ENCODE data around the gene FBXO40.
A peak's percentile ranks its signal among the peaks of the same experiment; 100 is the strongest.
"Not testable (repeated sequence)": the region's sequence is repeated elsewhere in the genome, so short reads cannot be mapped to it uniquely, and the experiment has no call there.

The FBXO40 gene, protein sequence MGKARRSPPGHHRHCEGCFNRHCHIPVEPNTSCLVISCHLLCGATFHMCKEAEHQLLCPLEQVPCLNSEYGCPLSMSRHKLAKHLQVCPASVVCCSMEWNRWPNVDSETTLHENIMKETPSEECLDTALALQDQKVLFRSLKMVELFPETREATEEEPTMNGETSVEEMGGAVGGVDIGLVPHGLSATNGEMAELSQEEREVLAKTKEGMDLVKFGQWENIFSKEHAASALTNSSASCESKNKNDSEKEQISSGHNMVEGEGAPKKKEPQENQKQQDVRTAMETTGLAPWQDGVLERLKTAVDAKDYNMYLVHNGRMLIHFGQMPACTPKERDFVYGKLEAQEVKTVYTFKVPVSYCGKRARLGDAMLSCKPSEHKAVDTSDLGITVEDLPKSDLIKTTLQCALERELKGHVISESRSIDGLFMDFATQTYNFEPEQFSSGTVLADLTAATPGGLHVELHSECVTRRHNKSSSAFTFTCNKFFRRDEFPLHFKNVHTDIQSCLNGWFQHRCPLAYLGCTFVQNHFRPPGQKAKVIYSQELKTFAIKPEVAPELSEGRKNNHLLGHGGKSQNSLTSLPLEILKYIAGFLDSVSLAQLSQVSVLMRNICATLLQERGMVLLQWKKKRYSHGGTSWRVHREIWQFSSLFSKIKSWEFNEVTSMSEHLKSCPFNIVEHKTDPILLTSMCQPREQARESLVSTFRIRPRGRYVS

DNA sequence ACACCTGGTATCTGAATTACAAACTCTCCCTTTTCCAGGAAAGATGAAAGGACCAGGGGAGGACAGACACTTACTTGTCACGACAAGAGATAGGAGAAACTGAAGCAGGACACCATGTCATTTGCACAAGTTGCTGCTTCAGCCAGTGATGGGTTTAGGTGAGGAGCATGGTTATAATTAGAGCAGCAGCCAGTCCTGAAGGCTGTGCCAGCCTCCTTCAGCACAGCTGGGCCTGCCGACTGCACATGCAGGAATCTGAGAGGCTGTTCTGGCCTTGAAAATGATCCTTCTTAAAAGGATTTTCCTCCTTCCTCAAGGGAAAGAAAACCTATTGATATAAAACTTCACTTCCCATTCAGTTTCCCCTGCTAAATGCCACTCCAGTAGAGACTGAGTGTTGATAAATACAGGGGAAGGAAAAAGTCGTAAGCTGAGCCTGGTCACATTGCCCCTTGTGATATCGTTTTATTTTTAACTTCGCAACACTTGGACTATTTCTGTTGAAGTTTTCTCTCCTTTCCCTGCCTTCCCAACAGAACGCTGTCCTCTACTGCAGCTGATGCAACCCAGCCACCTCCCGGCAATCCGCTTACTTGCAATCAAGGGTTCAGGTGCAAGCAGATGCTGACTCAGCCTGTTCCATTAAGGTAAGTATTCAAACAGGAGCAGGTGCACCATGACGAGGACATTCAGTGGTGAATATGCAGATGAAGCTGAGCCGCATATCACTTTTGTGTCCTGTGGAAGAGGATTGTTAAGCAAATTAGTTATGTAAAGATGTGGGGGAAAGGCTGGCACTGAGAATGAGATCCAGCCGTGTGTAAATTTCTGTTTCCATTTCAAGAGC is at the start of gene FBXO40:
Gene FBXO40, plus strand, starts transcription at position 524 of the 847 bp plus-strand sequence. CDS start 27,197 bp downstream, outside the sequence.
- DNase-seq (ENCODE audit: low read depth), result no peak

DNA sequence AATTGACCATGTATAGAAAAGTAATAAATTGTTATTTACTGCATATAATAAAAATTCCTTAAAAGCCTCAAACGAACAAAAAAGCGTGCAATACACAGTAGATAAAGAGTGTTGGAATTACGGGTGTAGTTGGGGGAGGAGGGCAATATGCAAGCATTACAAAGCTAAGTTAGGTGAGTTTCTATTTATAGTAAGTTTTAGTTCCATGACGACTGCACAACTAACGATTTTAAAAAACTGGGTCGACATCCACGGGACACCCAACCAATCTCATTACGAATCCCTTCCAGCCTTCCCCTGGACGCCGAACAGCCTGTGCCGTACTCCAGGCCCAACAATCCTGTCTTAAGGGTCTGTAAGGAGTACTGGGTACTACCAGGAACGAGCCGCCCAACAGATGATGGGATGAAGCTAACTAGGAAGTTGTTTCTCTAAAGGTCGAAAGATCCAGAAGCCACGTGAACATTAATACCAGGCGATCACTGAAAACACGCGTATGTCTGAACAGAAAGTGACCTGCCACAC is 48.1 kb upstream of the FBXO40 start:
- no peak for DNase-seq (ENCODE audit: low read depth)

DNA sequence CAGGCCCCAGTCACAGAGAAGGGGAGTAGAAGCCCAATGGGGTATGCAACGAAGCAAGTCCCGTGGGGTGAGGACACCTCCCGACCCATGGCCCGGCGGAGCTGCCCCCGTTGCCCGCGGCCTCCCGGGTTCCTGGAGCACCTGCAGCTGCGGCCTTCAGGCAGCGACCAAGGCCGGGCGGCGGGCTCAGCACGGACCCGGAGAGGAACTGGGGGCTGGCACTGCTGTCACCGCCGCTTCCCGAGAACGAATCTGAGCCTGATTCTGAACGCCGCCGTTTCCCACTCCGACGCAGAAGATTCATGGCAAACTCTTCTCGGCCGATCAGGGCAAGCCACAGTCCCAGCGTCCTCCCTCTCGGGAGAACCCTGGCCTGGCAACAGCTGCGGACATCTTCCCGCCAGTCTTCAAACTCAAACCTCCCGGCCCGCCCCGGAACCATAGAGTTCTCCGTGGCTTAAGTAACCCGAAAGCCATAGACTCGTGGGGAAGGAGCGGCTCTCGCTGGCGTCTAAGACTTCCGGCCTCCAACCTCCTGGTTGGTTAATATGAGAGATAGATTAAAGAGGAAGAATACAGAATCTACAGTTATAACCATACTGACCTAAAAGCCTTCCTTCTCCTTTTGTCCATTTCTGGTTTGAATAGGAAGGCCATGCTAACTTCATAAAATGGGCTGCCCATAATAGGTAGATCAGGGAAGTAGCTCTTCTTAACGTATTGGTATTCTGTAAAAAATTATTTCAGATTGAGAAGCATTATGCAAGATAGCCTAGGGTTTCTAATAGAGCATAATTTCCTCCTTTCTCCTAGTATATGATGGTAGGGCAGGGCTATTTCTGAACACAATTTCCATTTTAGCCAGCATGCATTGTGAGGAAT is 47.4 kb upstream of the FBXO40 start, which contains the start of gene POLQ:
Gene POLQ, minus strand, starts transcription at position 415 of the 882 bp plus-strand sequence. Its CDS starts 111 bp downstream, at position 304.
- DNase-seq (ENCODE audit: low read depth), result peak; percentile 72

DNA sequence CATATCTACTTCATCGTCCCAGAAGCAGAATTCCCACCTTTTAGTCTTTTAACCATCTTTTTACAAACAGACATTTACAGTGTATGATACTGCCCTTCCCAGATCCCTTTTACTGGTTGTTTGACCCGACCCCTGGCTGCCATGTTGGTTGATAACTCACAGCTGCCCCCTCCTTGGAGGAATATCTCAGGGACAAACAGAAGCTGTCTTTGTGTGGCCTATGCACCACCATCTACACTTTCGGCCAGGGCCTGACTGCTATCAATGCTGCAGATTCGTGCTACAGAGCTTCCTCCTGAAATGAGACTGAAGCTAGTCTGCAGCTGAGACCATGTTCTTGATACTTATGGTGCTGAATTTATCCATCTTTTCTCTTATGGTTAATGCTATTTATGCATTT is 40.8 kb upstream of the FBXO40 start:
- no peak for DNase-seq (ENCODE audit: low read depth)

GRCh38 chr3:121552797-121553196 is 40.4 kb upstream of the FBXO40 start:
- DNase-seq (ENCODE audit: low read depth), result no peak

GRCh38 chr3:121557426-121557934 is 35.7 kb upstream of the FBXO40 start:
- DNase-seq (ENCODE audit: low read depth), result no peak

- no peak for DNase-seq (ENCODE audit: low read depth)
Measured at GRCh38 chr3:121562148-121562547, 31.0 kb upstream of the FBXO40 start.

DNA sequence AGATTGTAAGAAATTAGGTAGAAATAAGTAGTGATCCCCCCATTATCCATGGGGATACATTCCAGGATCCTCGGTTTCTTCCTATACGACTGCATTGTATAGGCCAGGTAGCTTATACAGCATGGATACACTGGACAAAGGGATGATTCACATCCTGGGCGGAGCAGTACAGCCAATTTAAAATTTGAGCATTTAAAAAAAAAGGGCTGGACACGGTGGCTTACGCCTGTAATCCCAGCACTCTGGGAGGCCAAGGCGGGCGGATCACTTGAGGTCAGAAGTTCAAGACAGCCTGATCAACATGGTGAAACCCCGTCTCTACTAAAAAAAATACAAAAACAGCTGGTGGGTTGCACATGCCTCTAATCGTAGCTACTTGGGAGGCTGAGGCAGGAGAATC is 26.4 kb upstream of the FBXO40 start:
- DNase-seq (ENCODE audit: low read depth), result no peak

DNA sequence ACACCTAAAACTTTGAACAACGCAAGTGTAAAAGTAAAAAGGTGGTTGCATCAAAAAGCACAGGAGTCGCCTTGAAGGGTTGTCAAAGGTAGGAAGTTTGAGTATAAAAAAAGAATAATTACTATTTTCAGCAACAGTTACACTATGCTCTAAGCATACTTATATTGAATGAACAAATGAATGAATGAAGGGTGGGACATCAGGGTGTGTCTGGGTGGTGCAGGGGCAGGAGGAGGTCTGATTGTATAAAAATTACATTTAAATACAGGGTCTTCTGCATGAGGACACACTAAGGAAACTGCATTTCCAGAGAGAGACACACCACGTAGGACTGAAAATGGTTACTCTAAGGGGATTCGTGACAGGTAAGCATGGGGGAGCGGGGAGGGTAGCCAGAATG is 25.5 kb upstream of the FBXO40 start, which contains the start of gene ARGFX:
Gene ARGFX, plus strand, starts transcription at position 301 of the 400 bp plus-strand sequence. CDS start 2,765 bp downstream, outside the sequence.
- no peak for DNase-seq (ENCODE audit: low read depth)

DNA sequence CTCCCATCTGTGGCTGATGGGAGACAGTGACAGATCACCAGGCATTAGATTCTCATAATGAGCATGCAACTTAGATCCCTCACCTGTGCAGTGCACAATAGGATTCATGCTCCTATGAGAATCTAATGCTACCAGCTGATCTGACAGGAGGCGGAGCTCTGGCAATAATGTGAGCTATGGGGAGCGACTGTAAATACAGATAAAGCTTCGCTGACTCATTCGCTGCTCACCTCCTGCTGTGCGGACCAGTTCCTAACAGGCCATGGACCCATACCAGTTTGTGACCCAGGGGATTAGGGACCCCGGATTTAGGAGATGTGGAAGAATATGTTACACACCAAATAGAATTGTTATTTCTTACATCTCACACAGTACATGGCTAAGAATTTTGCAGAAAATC is 18.7 kb upstream of the FBXO40 start:
- DNase-seq (ENCODE audit: low read depth), result no peak

DNA sequence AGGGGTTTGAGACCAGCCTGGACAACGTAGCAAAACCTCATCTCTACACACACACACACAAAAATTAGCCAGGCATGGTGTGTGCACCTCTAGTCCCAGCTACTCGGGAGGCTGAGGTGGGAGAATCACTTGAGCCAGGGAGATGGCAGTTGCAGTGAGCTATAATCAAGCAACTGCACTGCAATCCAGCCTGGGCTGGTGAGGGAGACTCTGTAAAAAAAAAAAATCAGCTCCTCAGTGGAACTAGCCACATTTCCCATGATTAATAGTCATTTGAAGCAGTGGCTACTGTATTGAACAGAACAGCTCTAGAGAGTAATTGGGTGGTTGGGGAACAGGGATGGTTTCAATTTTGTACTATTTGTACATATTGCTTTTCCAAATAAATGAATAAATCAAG is 11.5 kb upstream of the FBXO40 start:
- DNase-seq (ENCODE audit: low read depth), result no peak

GRCh38 chr3:121584418-121584817 is 8.8 kb upstream of the FBXO40 start:
- no peak for DNase-seq (ENCODE audit: low read depth)

GRCh38 chr3:121593806-121594205 is 627 bp downstream of the FBXO40 start:
- DNase-seq (ENCODE audit: low read depth), result not testable (repeated sequence)

- DNase-seq (ENCODE audit: low read depth), result no peak
Measured at GRCh38 chr3:121594850-121595249, 1.7 kb downstream of the FBXO40 start.

GRCh38 chr3:121595765-121596406 is 2.7 kb downstream of the FBXO40 start:
- DNase-seq (ENCODE audit: low read depth), result no peak

GRCh38 chr3:121598564-121598963 is 5.4 kb downstream of the FBXO40 start:
- no peak for DNase-seq (ENCODE audit: low read depth)

DNA sequence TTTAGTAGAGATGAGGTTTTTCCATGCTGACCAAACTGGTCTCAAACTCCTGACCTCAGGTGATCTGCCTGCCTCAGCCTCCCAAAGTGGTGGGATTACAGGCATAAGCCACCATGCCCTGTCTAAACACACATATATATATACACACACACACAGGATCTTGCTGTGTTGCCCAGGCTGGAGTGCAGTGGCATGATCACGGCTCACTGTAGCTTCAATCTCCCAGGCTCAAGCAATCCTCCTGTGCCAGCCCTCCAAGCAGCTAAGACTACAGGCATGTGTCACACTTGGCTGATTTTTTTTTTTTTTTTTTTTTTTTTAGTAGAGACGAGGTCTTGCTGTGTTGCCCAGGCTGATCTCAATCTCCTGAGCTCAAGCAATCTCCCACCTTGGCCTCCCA is 6.7 kb downstream of the FBXO40 start:
- DNase-seq (ENCODE audit: low read depth), result not testable (repeated sequence)

DNA sequence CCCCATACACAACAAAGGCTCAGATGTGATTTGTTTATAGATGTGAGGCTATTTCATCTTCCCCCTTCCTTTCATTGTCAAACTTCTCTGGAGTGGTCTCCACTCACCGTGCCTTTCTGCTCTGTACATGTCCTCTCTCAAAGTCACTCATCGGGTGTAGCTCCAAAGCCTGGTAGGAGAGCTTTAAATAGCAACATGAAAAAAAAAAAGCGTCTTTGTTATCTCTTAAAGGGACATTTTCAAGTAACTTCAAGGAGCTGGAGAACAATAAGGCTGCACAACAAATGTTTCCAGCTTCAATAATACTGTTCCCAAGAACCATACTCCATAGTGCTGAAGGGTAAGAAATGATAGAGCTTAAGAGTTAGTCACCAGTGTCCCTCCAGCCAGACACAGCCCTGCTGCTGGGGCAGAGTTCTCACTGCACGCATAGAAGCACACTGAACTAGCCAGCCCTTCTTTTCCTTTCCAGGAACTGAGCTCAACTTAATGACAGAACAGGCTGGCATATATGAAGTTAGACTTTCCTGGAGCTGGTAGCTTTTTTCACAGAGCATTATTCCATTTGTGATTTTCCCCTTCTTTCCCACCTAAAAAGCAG is 8.1 kb downstream of the FBXO40 start:
- no peak for DNase-seq (ENCODE audit: low read depth)

- DNase-seq (ENCODE audit: low read depth), result no peak
Measured at GRCh38 chr3:121604759-121605158, 11.6 kb downstream of the FBXO40 start.

DNA sequence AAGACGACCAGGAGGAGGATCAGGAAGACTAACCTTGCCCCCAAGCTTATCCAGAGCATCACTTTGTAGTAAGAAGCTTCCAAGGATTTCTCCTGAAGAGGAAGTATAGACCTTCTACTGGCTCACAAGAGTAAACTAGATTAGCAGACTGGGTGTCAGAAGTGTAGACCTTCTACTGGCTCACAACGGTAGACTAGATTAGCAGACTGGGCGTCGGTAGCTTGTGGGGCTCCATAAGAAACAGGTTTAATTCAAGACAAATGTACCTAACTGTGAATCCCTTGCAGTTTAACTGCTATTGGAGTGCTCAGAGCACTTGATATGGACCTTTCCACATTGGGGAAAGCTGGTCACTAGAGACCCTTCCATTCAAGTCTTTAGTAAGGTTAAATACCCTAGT is 12.9 kb downstream of the FBXO40 start:
- DNase-seq (ENCODE audit: low read depth), result no peak
